GM10847 (cell line): ENCODE results near the gene POLA2.

Experiments
- POLR2A ChIP-seq: IDR thresholded peaks from 2 replicates; pipeline ENCODE4 v1.6.1; 2011; ENCODE audit not compliant: insufficient read length; ENCODE audit errors: extremely low read depth

POLA2 gene

GRCh38 chr11:65295571-65296341 is 34.0 kb downstream of the POLA2 start:
- TF ChIP-seq POLR2A, result no peak

- TF ChIP-seq POLR2A, result no peak
Measured at GRCh38 chr11:65297026-65297672, 35.4 kb downstream of the POLA2 start.

GRCh38 chr11:65298131-65298535 is 36.4 kb downstream of the POLA2 start:
- TF ChIP-seq POLR2A, result no peak

- TF ChIP-seq POLR2A, result no peak
Measured at GRCh38 chr11:65298655-65299179, 37.0 kb downstream of the POLA2 start.

- TF ChIP-seq POLR2A, result no peak
Measured at GRCh38 chr11:65300621-65301275, 39.0 kb downstream of the POLA2 start.

- no peak for TF ChIP-seq POLR2A
Measured at GRCh38 chr11:65301491-65302329, 39.9 kb downstream of the POLA2 start.

GRCh38 chr11:65303555-65303954 is 41.8 kb downstream of the POLA2 start:
- TF ChIP-seq POLR2A, result no peak

- no peak for TF ChIP-seq POLR2A
Measured at GRCh38 chr11:65304110-65304509, 42.3 kb downstream of the POLA2 start.

- TF ChIP-seq POLR2A, result no peak
Measured at GRCh38 chr11:65304613-65305012, 42.9 kb downstream of the POLA2 start.

GRCh38 chr11:65305501-65306268 is 43.9 kb downstream of the POLA2 start:
- TF ChIP-seq POLR2A, result no peak

- no peak for TF ChIP-seq POLR2A
Measured at GRCh38 chr11:65307298-65308229, 45.8 kb downstream of the POLA2 start.

GRCh38 chr11:65308281-65308891 is 46.6 kb downstream of the POLA2 start:
- TF ChIP-seq POLR2A, result no peak

- no peak for TF ChIP-seq POLR2A
Measured at GRCh38 chr11:65309006-65309405, 47.2 kb downstream of the POLA2 start.
